NCI-H82 treated with DMSO at 0.1 percent for 48 hours (cell line): ENCODE data around the gene ESYT1.
"Not testable (repeated sequence)": the region's sequence is repeated elsewhere in the genome, so short reads cannot be mapped to it uniquely, and the experiment has no call there.

Experiments used
- DNase-seq: peaks from one replicate; lab custom pipeline; 2025; ENCODE audit not compliant: unreplicated experiment; lab: John Stamatoyannopoulos, UW

ESYT1 gene

DNA sequence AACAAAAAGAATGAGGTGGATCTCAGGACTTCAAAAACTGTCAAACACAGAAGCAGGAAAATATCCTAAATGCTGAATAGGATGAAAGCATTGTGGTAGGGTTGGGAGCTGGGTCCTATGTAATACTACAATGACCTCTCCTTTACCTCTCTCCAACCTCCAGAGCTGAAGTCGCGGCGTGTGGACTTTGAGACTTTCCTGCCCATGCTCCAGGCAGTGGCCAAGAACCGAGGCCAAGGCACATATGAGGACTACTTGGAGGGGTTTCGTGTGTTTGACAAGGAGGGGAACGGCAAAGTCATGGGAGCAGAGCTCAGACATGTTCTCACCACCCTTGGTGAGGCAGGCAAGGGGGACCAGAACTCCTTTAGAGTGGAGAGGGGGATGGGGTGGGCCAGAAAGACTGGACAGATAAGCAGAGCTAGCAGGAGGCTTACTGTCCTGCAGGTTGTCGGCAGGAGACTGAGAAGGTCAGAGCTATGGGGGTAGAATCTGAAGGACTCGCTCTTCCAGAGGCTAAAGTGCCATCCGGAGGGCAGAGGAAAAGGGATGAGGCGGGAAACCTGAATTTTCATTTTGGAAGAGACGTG lies 27.3 kb downstream of the ESYT1 start:
- DNase-seq = no peak

DNA sequence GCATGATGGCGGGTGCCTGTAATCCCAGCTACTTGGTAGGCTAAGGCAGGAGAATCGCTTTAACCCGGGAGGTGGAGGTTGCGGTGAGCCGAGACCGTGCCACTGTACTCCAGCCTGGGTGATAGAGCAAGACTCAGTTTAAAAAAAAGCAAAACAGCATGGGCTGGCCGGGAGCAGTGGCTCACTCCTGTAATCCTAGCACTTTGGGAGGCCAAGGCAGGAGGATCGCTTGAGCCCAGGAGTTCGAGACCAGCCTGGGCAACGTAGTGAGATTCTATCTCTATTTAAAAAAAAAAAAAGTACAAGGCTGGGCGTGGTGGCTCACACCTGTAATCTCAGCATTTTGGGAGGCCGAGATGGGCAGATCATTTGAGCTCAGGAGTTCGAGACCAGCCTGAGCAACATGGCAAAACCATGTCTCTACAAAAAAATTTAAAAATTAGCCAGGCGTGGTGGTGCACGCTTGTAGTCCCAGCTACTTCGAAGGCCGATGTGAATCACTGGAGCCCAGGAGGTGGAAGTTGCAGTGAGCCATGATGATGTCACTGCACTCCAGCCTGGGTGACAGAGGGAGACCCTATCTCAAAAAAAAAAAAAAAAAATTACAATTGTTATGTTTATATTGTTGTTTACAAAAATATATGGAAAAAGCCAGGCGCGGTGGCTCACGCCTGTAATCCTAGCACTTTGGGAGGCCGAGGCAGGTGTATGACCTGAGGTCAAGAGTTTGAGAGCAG lies 28.6 kb downstream of the ESYT1 start:
- not testable (repeated sequence) for DNase-seq

DNA sequence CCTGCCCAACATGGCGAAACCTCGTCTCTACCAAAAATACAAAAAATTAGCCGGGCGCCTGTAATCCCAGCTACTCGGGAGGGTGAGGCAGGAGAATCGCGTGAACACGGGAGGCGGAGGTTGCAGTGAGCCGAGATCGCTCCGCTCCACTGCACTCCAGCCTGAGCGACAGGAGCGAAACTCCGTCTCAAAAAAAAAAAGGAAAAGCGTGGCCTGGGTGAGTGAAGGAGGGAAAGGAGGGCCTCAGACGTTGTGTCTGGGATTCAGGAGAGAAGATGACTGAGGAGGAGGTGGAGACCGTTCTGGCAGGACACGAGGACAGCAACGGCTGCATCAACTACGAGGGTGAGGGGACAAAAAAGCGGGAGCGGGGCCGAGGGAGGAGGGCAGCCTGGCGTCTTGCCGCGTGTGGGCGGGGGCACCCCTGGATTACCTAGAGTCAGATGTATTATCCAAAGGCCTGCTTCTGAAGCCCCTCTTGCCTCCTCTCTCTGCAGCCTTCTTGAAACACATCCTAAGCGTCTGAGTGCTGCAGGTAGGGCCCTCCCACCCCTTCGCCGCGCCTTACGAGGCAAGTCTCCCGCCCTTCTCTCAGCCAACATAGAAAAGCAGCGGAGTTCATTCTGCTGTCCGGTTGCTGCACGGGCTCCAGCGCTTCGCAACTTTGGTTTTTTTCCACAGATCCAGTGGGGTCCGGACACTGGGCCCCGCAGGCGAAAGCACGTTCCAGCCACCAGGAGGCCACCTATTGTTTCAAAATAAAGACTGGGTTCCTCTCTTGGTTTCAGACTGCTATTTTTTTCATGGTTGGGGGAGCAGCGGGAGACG lies 29.3 kb downstream of the ESYT1 start:
- DNase-seq = peak; percentile 83

DNA sequence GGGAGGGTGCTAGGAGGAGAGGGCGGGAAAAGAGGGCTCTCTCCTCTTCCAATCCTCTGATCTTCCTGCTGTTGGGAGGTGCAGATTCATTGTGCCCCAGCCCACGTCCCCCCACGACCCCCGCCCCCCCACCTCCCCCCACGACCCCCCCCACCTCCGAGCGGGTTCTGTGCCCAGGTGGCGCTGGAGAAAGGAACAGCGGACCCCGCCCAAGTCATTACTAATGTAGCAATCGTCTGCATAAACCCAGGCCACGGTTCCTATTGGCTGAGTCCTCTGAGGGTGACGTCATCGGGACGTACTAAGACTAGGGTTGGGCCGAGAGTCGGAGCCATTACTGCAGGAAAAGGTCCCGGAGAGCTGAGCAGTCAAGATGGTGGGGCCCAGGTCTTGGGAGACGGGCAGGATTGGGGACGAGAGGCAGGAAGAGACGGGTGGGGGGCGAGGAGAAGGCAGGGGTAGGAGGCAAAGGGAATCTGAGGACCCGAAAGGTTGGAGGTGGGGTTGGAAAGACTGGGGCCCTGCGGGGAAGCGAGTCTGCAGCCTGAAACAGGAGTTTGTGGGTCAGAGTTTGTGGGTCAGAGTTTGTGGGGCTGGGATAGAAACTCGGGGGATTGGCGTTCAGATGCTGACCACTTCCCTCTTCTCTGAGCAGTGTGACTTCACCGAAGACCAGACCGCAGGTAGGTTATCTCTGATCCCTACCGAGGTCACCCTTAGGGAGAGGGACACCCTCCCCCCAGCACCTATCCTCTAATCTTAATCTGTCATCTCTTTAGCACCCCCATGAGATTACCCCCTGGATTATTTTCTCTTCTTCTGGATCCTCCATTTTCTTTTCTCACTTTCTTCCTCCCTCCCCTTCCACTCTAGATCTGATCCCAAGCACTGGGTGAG lies 30.2 kb downstream of the ESYT1 start, which contains the start of gene MYL6:
MYL6 (plus strand) TSS at position 331 of the 897 bp plus-strand sequence; CDS start at position 374, 43 bp downstream.
- DNase-seq = peak; percentile 97

DNA sequence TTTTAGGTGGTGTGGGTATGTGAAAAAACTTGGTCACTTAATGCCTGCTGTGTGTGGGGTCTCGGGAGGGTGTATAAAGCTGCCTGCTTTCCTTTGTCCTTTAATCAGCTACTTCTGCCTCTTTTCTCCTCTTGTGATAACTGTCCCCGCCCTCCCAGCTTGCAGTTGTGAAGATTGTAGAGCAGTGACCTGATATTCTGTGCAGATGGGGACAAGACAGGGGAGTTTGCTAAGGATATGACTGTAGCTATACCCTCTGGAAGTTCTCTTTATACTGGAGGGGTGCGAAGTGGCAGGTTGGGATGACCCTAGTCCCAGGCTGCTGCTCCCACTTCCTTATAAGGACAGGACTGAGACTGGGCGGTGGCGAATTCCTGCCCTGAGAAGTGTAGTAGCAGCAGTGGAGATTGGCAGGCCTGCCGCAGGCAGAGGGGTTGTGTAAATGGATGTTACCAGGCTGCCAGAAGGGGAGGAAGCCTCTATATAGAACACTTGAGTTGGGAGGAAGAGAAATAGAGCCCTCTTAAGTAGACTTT lies 30.9 kb downstream of the ESYT1 start:
- no peak for DNase-seq

DNA sequence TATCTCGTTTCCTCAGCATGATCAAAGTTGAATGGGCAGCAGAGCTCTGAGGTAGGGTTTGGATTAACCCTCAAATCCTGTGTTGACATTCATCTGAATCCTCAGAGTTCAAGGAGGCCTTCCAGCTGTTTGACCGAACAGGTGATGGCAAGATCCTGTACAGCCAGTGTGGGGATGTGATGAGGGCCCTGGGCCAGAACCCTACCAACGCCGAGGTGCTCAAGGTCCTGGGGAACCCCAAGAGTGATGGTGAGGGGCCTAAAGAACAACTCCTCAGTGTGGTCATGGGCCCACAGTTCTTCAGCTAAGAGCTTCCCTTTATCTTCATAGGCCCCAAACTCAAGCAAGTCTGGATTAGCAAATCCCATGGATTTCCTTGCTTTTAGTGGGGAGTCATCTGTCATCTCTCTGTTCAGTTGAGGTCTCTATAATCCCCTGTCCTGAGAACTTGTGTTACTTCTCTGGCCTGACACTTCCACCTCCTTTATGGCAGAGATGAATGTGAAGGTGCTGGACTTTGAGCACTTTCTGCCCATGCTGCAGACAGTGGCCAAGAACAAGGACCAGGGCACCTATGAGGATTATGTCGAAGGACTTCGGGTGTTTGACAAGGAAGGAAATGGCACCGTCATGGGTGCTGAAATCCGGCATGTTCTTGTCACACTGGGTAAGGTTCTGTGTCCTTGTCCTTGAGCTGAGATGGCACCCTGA lies 31.6 kb downstream of the ESYT1 start:
- DNase-seq = no peak

DNA sequence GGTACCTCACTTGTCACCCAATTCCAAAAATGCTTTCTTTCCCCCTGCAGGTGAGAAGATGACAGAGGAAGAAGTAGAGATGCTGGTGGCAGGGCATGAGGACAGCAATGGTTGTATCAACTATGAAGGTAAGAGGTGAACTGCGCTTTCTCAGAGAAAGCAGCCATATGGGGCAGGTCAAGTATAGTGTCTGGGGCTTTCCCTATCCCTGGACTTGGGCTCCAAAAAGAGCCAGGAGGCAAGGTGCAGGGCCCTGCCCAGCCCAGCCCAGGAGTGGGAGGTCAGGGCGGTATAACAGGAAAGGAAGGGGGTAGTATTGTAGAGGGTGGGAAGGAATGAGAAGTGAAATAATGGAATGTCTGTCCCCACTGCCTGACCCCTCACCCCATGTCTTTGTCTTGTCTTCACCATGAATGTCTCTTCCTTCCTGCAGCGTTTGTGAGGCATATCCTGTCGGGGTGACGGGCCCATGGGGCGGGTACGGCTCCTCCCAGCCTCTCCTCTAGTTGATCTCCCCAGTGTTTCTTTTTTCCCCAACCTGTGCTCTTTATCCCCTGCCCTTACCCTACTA lies 32.2 kb downstream of the ESYT1 start:
- DNase-seq = no peak

DNA sequence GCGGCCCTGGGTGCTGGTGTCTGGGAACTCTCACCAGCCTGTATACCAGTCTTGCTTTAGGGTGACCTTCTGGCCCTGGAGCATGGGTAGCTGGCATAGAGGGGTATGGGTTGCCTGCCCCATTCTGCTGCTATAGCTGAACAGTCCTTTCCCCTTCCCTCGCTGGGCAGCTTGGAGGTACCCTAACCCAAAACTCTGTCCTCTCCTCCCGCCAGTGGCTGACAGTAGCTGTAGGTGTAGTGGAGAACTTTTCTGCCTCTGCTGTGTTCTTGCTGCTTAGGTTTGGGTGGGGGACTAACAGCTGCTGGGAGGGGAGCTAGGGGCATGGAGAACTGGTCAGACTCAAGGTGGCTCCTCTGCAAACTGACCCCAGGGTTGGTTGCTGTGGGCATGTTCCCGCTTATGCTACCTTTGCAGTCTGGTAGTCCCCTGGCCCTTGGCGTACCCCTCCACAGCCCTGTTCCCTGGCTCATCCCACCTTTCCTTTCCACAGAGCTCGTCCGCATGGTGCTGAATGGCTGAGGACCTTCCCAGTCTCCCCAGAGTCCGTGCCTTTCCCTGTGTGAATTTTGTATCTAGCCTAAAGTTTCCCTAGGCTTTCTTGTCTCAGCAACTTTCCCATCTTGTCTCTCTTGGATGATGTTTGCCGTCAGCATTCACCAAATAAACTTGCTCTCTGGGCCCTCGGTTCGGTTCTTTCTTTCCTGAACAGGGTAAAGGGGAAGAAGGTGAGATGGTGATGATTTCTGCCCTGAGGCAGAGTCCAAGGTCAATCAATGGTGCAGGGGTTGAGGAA lies 33.0 kb downstream of the ESYT1 start:
- DNase-seq = no peak

DNA sequence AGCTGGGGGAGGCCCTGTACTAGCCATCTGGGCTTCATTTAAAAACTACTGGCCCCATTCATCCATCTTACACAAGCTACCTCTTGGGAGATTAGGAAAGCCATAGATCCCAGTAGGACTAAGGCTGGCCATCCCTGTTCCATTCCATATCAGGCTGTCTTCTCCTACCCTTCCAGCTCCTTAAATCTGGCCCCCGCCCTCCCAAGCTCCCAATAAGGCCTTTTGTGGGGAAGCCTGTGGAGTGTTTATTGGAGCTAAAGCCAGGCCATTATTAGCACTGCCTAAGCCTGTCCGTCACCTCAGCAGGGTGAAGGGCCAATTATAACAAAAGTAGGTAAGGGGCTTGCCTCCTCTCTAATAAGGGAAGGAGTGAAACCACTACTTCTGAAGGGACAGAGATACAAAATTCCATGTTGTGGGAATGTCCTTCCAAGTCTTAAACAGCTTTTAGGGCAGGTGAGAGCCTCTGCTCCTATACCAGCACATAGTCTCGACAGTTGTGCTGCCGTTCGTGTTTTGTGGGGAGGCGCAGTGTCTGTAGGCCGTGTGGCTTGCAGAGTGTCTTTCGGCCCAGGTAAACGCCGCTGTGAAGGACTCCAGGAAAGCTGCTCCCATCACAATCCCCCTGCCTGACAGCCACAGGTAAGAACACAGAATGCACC lies 33.8 kb downstream of the ESYT1 start:
- DNase-seq = no peak

DNA sequence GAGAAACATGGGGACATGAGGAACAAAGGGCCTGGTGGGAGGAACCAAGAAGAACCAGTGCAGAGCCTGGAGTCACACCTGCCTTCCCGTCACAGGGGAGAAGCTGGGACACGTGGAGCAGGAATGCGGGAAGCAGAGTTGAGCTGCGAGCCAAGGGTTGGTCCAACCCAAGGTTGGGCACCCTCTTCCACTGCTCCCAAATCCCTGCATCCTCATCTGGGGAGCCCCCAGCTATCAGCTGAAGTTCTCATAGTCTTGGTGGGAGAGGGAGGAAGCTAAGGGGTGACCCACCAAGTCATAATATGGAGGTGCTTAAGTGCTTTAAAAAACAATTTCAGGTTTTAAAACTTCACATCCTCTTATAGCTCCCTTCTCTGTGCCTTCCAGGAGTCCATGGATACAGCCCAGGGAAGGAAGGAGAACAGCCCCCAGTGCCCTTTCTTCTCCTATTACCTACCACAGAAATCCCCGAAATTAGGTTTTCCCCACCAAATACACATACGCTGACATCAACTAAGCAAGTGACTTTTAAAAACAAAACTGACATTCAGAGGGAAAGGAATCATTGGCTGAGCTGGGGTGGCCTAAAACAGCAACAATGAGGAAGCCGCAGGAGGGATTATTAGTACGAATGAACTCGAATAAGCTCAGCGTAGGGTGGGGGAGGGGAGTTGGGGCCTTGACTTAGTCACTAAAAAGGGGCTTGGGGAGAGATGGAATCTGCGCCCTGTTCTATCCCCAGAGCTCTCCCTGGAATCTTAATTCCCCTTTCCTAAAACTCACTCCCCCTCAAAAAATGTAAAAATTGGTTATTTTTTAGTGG lies 34.6 kb downstream of the ESYT1 start:
- no peak for DNase-seq

DNA sequence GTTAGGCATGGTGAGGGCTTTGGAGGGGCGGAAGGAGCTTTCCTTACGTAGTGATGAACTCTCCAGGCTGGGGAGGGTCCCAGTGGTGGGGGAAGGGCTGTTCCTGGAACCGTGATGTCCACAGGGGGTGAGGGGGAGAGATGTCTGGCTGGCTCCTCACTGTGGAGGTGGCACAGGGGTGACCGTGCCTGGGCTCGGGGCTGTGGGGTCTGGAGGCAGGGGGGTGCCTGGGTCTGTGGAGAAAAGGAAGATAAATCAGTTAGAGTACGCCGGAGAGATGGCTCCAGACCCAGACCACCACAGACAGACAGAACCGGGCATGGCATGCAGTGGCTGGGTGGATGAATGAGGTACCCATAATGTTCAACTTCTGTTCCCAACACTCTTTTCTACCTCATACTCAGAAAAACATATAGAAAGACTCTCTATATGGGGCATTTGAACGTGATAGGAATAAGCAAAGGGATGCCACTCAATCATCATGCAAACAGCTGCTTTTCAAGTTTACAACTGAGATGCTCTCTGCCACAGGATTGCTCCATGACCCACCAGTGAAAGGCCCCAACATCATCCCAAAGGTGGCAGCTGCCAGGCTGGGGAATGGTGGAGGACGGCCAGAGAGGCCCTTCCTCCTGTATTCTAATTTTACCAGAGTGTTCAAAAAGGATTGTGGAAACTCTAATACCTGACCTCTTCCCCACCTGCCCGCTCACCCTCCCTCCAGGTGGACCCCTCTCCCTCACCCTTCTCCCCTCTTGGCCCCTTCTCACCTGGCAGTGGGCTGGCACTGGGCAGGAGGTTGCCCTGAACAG lies 35.7 kb downstream of the ESYT1 start:
- no peak for DNase-seq

DNA sequence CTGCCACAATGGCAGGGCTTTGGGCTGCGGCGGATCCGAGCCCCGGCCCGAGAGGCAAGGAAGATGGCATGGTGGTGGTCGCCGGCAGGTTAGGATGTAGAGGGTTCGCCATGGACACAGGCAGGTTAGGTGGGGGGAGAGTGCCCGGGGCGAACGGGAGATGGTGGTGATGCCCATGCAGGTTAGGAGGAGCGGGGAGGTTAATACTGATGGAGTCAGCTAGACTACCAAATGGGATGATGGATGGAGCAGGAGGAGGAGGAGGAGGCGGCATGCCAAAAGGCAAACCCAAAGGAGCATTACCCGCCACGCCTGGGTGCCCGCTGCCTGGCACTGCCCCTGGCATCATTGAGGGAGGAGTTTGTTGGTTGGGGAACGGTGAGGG lies 36.3 kb downstream of the ESYT1 start:
- no peak for DNase-seq

DNA sequence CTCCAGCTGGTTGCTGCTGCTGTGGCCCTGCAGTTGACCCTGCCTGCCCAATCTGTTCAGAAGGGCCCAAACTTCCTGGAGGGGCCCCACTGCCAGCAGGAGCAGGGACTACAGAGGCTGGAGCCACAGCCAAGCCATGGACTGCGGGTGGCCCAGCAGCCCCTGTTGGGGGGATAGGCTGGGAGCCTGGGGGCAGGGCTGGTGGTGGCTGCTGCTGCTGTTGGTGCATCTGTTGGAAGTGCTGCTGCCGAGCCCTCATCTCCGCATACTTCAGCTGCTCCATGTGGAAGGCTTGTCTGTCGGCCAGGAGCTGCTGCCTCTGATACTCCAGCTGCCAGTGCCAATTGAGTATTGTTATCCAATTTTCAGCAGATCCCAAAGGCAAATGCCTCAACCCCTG lies 37.3 kb downstream of the ESYT1 start:
- DNase-seq = no peak

DNA sequence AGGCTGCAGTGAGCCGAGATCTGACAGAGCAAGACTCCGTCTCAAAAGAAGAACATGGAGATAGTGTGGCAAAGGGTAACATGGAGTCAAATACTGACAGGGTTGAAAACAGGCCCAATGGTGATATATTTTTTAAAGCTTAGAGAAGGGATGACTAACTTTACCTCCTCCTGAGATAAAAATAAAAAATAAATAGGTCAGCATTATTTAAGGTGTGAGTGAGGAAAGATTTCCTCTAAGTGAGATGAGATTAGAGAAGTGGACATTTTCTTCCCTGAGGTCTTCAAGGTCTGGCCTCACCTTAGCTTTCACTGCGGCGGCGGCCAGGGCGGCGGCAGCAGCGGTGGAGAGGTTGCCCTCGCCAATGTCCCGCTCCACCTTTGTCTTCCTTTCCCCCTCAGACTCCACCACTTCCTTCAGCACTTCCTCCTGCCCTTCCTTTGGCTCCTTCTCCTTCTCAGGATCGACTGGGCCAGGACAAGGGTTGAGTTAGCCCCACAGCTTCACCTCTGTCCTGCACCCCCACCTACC lies 41.2 kb downstream of the ESYT1 start:
- no peak for DNase-seq

DNA sequence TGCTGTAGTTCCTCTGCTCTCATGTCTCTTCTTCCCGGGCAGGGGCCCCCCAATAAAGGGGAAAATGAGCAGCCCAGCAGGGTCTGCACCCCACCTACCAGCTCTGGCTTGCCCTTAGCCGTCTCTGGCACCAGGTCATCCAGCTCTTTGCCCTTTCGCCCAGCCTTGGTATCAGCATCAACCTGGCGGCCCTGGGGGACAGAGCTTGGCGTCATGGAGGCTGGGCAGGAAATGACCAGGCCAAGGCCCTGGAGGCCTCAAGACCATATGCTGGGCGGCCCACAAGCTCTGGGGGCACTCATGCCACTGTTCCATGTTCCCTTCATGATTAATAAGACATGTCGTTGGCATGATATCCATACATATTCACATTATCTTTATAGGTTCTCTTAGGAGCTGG lies 44.8 kb downstream of the ESYT1 start:
- no peak for DNase-seq

DNA sequence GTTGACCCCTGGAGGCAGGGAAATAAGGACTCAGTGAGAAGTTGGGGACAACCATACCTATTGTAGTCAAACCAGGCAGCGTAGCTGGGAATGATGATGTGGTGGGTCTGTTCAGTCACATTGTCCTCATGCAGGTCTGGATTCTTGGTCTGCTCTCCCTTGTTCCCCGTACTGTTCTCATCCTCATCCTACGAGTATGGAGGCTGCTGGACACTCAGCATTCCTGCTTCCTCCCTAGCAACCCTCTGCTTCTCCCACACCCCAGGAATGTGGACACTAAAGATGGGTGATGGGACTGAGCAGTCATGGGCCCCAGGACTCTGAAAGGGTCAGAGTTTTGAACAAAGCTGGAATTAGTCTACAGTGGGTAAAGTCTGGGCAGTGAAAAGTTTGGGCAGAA lies 50.3 kb downstream of the ESYT1 start:
- DNase-seq = no peak
